MM.1S (cell line): Measurements from ENCODE around the gene SLC39A3.

ENCODE experiments used
- EZH2 ChIP-seq: fragments of 300-600 bp; sonication (generic); optimal IDR thresholded peaks from 2 replicates; pipeline ENCODE3; 2017; ENCODE audit warnings: low read depth, mild to moderate bottlenecking, antibody characterized with exemption, low read length, mixed read lengths
- TF ChIP-seq, protein P1 (sequence below): fragments of 300-600 bp; sonication (generic); IDR thresholded peaks from 2 replicates; pipeline ENCODE4 v1.5.1; 2016; ENCODE audit warnings: antibody characterized with exemption, low read length, mixed read lengths

DNA sequence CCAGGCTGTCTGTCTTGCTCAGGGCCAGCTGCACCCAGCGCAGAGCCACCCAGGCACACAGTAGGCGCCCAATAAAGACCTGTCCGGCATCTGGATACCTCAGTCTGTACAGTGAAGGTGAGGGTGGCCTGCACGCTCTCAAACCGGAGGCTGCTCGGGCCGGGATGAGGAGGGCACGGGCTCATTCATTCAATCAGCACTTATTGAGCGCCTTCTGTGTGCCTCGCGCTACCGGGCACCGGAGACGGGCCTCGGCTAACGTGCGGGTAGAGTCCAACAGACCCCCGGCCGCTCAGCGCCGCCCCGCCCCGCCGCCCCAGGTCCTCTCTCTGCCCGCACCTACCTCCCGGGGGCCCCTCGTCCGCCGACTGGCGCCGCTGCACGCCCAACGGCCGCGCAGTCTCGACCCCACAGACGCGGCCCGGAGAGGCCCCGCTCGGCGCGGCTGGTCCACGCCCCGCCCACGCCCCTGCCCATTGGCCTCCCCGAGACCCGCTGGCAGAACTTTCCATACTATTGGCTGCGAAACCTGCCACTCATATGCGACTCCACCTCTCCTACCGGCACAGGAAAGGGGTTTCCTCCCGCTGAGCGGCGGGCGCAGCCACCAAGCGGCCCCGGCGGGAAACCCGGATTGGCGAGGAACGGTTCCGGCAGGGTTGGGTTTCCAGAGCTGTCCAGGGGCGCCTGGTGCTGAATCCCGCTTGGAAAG, at the start of gene SLC39A3:
- TF ChIP-seq, protein P1, sequence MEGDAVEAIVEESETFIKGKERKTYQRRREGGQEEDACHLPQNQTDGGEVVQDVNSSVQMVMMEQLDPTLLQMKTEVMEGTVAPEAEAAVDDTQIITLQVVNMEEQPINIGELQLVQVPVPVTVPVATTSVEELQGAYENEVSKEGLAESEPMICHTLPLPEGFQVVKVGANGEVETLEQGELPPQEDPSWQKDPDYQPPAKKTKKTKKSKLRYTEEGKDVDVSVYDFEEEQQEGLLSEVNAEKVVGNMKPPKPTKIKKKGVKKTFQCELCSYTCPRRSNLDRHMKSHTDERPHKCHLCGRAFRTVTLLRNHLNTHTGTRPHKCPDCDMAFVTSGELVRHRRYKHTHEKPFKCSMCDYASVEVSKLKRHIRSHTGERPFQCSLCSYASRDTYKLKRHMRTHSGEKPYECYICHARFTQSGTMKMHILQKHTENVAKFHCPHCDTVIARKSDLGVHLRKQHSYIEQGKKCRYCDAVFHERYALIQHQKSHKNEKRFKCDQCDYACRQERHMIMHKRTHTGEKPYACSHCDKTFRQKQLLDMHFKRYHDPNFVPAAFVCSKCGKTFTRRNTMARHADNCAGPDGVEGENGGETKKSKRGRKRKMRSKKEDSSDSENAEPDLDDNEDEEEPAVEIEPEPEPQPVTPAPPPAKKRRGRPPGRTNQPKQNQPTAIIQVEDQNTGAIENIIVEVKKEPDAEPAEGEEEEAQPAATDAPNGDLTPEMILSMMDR: no peak
- TF ChIP-seq EZH2: no peak
